Mesenchymal stem cell (in vitro differentiated cells and primary cell): Measurements from ENCODE around the gene CDKN2AIP.

Experiments
- DNase-seq: peaks from one replicate; pipeline ENCODE4 v3.0.0-alpha.2; 2013
- H2AFZ ChIP-seq: one replicate; pipeline ENCODE4 v1.6.1; 2013; ENCODE audit warnings: low read depth, mild to moderate bottlenecking, control low read depth, inconsistent platforms, low read length, moderate library complexity
- H2AK5ac ChIP-seq: 2 replicates; pipeline ENCODE4 v1.6.1; 2013; ENCODE audit warnings: low read length, moderate library complexity, mild to moderate bottlenecking, inconsistent platforms; ENCODE audit not compliant: severe bottlenecking
- H2BK120ac ChIP-seq: one replicate; pipeline ENCODE4 v1.6.1; 2013; ENCODE audit warnings: low read depth, mild to moderate bottlenecking, inconsistent platforms, low read length, moderate library complexity
- H2BK12ac ChIP-seq, 2 experiments: one replicate each; pipeline ENCODE4 v1.6.1; 2013; ENCODE audit warnings: inconsistent platforms in 2 of 2, low read length in 2 of 2, mild to moderate bottlenecking in 2 of 2, moderate library complexity in 2 of 2, control low read depth in 1 of 2
- H2BK15ac ChIP-seq: one replicate; pipeline ENCODE4 v1.6.1; 2013; ENCODE audit warnings: mild to moderate bottlenecking, low read depth, inconsistent platforms; ENCODE audit not compliant: poor library complexity, severe bottlenecking
- H2BK5ac ChIP-seq: 2 replicates; pipeline ENCODE4 v1.6.1; 2013; ENCODE audit warnings: low read depth, mild to moderate bottlenecking, low read length, control low read depth, inconsistent platforms; ENCODE audit not compliant: poor library complexity, severe bottlenecking
- H3K14ac ChIP-seq, 2 experiments: one replicate each; pipeline ENCODE4 v1.6.1; 2013; ENCODE audit warnings: inconsistent platforms in 2 of 2, low read length in 2 of 2, control low read depth in 1 of 2, mild to moderate bottlenecking in 1 of 2, moderate library complexity in 1 of 2
- H3K18ac ChIP-seq, 2 experiments: one replicate each; pipeline ENCODE4 v1.6.1; 2013; ENCODE audit warnings: inconsistent platforms in 2 of 2, low read length in 2 of 2, control low read depth in 1 of 2, low read depth in 1 of 2, mild to moderate bottlenecking in 1 of 2
- H3K23ac ChIP-seq, 2 experiments: one replicate each; pipeline ENCODE4 v1.6.1; 2013; ENCODE audit warnings: inconsistent platforms in 2 of 2, low read length in 2 of 2, mild to moderate bottlenecking in 2 of 2, moderate library complexity in 2 of 2, control low read depth in 1 of 2
- H3K27ac ChIP-seq: 2 replicates; pipeline ENCODE4 v1.5.1; 2013; ENCODE audit warnings: mild to moderate bottlenecking, moderate library complexity, low read length, control low read depth, inconsistent platforms; ENCODE audit not compliant: poor library complexity, severe bottlenecking
- H3K27me3 ChIP-seq, 2 experiments: 2 replicates each; pipeline versions ENCODE4 v1.6.1 to v1.7.0; 2013; ENCODE audit warnings: low read length in 2 of 2, mild to moderate bottlenecking in 2 of 2, moderate library complexity in 2 of 2, control low read depth in 1 of 2, inconsistent platforms in 1 of 2; ENCODE audit not compliant: control insufficient read depth in 1 of 2, insufficient read depth in 1 of 2
- H3K36me3 ChIP-seq, 2 experiments: 2 replicates each; pipeline versions ENCODE4 v1.6.1 to v1.7.0; 2013; ENCODE audit warnings: low read length in 2 of 2, control low read depth in 1 of 2, inconsistent platforms in 1 of 2, low read depth in 1 of 2, mild to moderate bottlenecking in 1 of 2; ENCODE audit not compliant: insufficient read depth in 2 of 2, control insufficient read depth in 1 of 2
- H3K4ac ChIP-seq, 2 experiments: one replicate each; pipeline ENCODE4 v1.6.1; 2013; ENCODE audit warnings: inconsistent platforms in 2 of 2, low read length in 2 of 2, mild to moderate bottlenecking in 2 of 2, moderate library complexity in 2 of 2, control low read depth in 1 of 2, low read depth in 1 of 2
- H3K4me1 ChIP-seq: 2 replicates; pipeline ENCODE4 v1.6.1; 2013; ENCODE audit warnings: low read depth, low read length, control low read depth; ENCODE audit not compliant: control insufficient read depth, insufficient read depth
- H3K4me2 ChIP-seq: 2 replicates; pipeline ENCODE4 v1.6.1; 2013; ENCODE audit warnings: low read length, mild to moderate bottlenecking, inconsistent platforms; ENCODE audit not compliant: poor library complexity, severe bottlenecking
- H3K4me3 ChIP-seq, 2 experiments: 2 replicates each; pipeline versions ENCODE4 v1.5.1 to v1.7.0; 2013; ENCODE audit warnings: low read length in 2 of 2, mild to moderate bottlenecking in 2 of 2, control low read depth in 1 of 2, low read depth in 1 of 2; ENCODE audit not compliant: insufficient read depth in 1 of 2
- H3K79me1 ChIP-seq: replicated peaks from 2 replicates; pipeline ENCODE4 v1.6.1; 2013; ENCODE audit warnings: mild to moderate bottlenecking, control low read depth, low read length, inconsistent platforms; ENCODE audit not compliant: poor library complexity, severe bottlenecking
- H3K9ac ChIP-seq: 2 replicates; pipeline ENCODE4 v1.7.0; 2013; ENCODE audit warnings: mild to moderate bottlenecking, low read length, moderate library complexity
- H3K9me3 ChIP-seq: 2 replicates; pipeline ENCODE4 v1.7.0; 2013; ENCODE audit warnings: mild to moderate bottlenecking, low read length; ENCODE audit not compliant: control insufficient read depth
- H4K8ac ChIP-seq: one replicate; pipeline ENCODE4 v1.6.1; 2013; ENCODE audit warnings: inconsistent platforms, mild to moderate bottlenecking, low read length, moderate library complexity
- H4K91ac ChIP-seq: one replicate; pipeline ENCODE4 v1.6.1; 2013; ENCODE audit warnings: mild to moderate bottlenecking, low read length, inconsistent platforms
- WGBS: methylation state at CpG from one replicate; pipeline ENCODE4 v1.1.7; 2013; ENCODE audit warnings: mixed read lengths; 5-methylcytosine and 5-hydroxymethylcytosine counted together

CDKN2AIP gene

GRCh38 chr4:183492791-183493222 lies 48.4 kb downstream of the CDKN2AIP start:
- peak; percentile 36 for DNase-seq
- Histone ChIP-seq H3K4me1 (no peaks in the 10 kb centered on the region), H3K9me3 (no peaks in the 10 kb centered on the region), H2AK5ac (no peak overlapping the region), H3K4ac (no peak overlapping the region), H3K14ac (no peak overlapping the region), H3K23ac (no peak overlapping the region), H3K27ac (peak overlapping the region; percentile 11), H2BK5ac (no peak overlapping the region), H4K8ac (no peak overlapping the region), H3K36me3 (peaks cover 2 to 5% of the 10 kb centered on the region in 2 experiments), H2BK12ac (no peak overlapping the region), H2BK120ac (no peak overlapping the region), H3K4me3 (no peak overlapping the region), H3K18ac (no peak overlapping the region), H3K79me1 (no peaks in the 10 kb centered on the region), H3K4me2 (no peak overlapping the region), H3K9ac (no peak overlapping the region), H4K91ac (no peak overlapping the region), H2BK15ac (no peak overlapping the region), H3K27me3 (no peaks in the 10 kb centered on the region), H2AFZ (peak overlapping the region; percentile 18)
- WGBS = 30% methylated on average over 3 of the region's 3 CpGs

DNA sequence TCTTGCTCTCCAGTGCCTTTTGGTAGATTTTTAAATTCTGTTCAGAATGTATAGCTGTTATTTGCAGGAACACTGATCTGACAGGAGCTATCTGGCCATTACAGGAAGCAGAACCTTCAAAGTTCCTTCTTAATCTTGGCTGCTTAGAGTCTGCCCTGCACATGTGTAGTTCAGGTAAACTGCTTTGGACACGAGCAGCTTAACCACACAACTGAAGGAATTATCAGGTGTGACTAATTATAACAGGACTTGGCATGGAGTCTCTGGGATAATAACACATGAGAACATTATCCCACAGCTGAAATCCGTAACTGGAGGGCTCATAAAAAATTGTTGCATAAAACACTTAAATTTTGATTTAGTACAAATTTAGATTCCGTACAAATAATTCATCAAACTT lies 48.8 kb downstream of the CDKN2AIP start:
- Histone ChIP-seq H3K23ac (no peak overlapping the region), H2BK15ac (no peak overlapping the region), H3K9ac (no peak overlapping the region), H3K18ac (no peak overlapping the region), H3K27me3 (no peaks in the 10 kb centered on the region), H2AFZ (no peak overlapping the region), H4K8ac (no peak overlapping the region), H2BK120ac (no peak overlapping the region), H3K27ac (no peak overlapping the region), H2AK5ac (no peak overlapping the region), H3K36me3 (peaks cover 2 to 5% of the 10 kb centered on the region in 2 experiments), H3K4ac (no peak overlapping the region), H3K4me2 (no peak overlapping the region), H3K9me3 (no peaks in the 10 kb centered on the region), H4K91ac (no peak overlapping the region), H3K4me1 (no peaks in the 10 kb centered on the region), H3K4me3 (no peak overlapping the region), H3K14ac (no peak overlapping the region), H3K79me1 (no peaks in the 10 kb centered on the region), H2BK12ac (no peak overlapping the region), H2BK5ac (no peak overlapping the region)
- DNase-seq = no peak
- 80% methylated on average over 1 of the region's 3 CpGs for WGBS

- Histone ChIP-seq H3K4me3 (no peak overlapping the region), H3K23ac (no peak overlapping the region)
- DNase-seq = no peak
Observed at GRCh38 chr4:183495184-183495583, 50.7 kb downstream of the CDKN2AIP start.

More at GRCh38 chr4:183495184-183495583, 50.7 kb downstream of the CDKN2AIP start:
- H2BK15ac ChIP-seq = no peak overlapping the region
- peaks cover 2 to 5% of the 10 kb centered on the region in 2 experiments for H3K36me3 ChIP-seq
- no peak overlapping the region for H3K9ac ChIP-seq
- no peaks in the 10 kb centered on the region for H3K27me3 ChIP-seq
- H3K4ac ChIP-seq = no peak overlapping the region
- no peak overlapping the region for H3K27ac ChIP-seq
- no peaks in the 10 kb centered on the region for H3K4me1 ChIP-seq
- no peak overlapping the region for H4K91ac ChIP-seq
- no peak overlapping the region for H2AK5ac ChIP-seq
- H2BK5ac ChIP-seq = no peak overlapping the region
- H2BK120ac ChIP-seq = no peak overlapping the region
- no peak overlapping the region for H3K4me2 ChIP-seq
- no peak overlapping the region for H3K18ac ChIP-seq
- no peaks in the 10 kb centered on the region for H3K9me3 ChIP-seq
- no peaks in the 10 kb centered on the region for H3K79me1 ChIP-seq
- no peak overlapping the region for H4K8ac ChIP-seq
- 87% methylated on average over 1 of the region's 3 CpGs for WGBS
- H2BK12ac ChIP-seq = no peak overlapping the region
- no peak overlapping the region for H3K14ac ChIP-seq
- no peak overlapping the region for H2AFZ ChIP-seq
